Pons (tissue), 1 donor: ENCODE data around the gene SPACA9.

Experiments
- DNase-seq: peaks from one replicate; pipeline ENCODE4 v3.0.0-alpha.2; 2016; ENCODE audit warnings: low spot score

SPACA9 gene

GRCh38 chr9:132878695-132879456 is at the start of gene SPACA9:
SPACA9 (plus strand) TSS chr9:132878898; CDS start chr9:132883948, 5,050 bp downstream.
- no peak for DNase-seq

- DNase-seq = no peak
These were observed 46.4 kb upstream of the SPACA9 start for GRCh38 chr9:132832171-132832881.

DNA sequence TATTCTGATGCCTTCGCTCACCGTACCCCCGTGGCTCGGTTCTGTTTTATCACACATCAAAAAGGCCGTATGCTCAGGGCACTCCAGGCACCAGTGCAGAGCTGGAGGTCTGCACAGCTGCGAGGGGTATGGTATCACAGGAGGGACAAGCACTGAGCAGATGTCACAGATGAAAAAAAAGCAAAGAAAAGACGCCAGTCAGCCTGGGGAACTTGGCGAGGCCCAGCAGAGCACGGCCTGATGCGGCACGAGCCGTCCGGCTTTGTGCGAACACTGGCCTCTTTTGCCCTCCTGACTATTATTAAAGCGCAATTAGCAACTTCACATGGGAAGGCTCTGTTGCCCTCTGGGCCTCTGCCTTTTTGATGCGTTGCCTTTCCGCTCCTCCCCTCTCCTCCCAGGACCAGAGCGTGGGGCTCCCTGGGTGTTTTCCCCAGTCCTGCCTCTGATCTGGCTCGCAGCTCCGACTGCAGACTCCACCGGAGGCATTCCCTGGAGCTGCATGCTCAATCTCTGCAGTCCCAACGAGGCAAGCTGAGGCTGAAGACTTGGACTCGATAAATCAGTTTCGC is 45.1 kb upstream of the SPACA9 start:
- peak; percentile 1 for DNase-seq

DNA sequence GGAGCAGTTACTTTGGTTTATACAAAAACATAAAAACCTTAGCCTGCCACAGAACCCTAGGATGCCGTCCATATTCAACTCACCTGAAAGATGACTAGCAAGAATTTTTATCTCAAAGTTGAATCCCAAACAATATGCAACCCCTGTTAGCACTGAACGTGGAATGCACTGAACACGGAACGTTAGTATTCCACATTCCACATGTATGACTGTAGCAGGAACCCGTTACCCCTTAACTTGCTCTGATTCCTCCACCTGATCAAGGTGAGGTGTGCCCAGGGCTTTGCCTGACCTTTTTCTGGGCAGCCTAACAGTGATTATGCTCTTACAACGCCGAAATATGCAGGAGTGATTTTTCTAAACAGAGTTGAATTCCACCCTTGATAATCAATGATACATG is 44.4 kb upstream of the SPACA9 start:
- DNase-seq = no peak

GRCh38 chr9:132837501-132838286 is 41.0 kb upstream of the SPACA9 start:
- DNase-seq = no peak

DNA sequence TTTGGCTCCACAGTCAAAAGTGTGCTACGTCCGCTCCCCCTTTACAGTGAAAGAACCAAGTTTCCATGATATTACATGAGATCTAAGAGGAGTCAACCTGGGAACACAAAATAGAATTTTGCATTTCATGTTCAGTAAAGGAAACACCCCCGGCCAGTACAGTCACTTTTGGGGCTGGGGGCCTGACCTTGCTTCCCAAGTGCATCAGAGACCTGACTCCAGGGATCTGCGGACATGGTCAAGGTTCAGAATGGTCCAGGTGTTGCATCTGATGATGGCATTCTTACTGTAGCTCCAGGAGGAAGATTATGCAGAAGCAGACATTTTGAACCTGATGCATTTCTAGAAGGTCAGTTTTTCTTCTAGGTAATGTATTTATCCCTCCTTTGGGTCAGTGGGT is 40.4 kb upstream of the SPACA9 start:
- no peak for DNase-seq

- no peak for DNase-seq
These were observed 37.7 kb upstream of the SPACA9 start for GRCh38 chr9:132840980-132841379.

DNA sequence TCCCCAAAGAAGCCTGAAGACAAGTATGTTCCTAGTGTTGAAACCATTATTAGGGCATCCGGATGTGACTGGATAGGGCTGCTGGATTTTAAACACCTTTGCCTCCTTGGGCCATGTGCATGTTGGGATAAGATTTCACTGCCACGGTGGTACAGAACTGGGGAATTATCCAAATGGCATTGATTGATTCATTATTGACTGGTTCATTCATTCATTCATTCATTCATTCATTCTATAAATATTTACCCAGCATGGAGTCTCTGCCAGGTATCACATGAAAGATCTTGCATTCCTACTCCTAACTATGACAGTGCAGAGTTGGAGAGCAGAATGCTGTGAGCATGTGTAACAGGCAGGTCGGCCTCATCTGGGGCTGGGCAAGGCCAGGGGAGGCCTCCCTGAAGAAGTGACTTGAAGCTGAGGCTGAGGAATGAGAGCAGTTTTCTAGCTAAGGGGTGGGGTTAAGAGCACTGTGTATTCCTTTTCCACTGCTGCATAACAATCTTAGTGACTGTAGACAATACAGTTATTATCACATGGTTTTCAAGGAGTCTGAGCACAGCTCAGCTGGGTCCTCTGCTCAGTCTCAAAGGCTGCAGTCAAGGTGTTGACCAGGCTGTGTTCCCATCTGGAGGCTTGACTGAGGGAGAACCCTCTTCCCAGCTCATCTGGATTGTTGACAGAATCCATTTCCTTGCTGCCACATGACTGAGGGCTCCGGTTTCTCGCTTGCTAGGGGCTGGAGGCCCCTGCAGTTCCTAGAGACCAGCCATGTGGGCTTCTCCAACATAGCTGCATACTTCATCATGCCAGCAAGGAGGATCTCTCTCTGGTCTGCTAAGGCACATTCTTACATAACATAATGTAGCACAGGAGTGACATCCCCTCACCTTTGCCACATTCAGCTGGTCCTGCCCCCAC is 36.3 kb upstream of the SPACA9 start:
- DNase-seq = no peak

DNA sequence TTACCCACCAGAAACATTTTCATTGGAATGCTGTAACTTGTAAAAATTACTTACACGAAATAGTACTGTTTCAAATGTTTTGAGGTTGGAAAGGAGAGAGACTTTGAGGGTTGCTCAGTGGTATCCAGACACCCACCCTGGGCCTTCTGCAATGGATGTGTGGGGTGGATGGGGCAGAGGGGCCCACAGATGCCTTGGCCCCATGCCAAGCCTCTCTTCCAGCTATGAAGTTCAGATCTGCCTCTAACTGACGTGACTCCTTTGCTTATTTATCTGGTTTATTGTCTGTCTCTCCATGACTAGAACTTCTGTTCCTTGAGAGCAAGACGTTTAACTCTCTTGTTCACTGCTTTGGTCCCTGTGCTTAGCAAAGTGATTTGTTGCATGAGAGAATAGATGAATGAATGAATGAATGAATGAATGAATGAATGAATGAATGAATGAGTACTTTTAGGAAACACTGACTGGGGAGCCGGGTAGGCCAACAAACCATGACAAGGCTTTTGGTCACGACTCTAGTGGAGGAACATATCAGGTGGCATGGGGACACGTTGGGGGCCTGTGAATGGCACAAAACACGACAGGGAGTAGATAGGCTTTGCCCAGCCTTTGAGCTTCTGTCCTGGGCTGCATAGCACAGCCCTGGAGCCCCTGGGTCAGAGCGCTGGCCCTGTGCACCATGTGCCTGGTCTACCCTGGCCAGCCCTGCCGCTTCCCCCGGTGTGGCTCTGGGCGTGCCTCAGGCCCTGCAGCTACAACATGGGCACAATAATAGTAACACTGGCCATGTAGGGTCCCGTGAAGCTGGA is 32.4 kb upstream of the SPACA9 start:
- DNase-seq = no peak

DNA sequence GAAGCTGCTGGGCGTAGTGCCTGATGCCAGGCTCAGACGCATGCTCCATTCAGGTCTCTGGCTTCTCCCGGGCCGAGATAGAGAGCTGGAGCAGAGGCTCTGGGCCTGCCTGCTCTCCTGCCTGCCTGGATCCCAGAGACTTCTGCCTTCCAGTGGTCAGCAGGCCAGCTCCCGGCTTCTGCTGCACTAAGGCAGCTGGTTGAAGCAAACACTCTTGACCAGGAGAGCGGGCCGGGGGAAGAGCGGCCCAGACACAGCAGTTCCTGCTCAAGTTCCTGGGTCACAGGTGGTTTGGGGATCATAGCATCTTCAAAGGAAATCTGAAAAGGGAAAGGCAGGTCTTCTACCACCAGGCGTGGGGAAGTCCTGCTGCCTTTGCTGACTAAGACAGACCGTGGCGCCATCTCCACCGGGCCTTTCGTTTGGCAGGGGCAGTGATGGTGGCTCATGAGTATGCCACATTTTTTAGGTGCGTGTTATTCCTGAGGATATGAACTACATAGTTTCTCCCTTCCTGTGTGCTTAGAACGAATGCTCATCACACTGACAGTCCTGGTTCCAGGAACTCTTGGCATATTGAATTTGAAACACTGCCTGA is 31.7 kb upstream of the SPACA9 start:
- DNase-seq = no peak

- DNase-seq = peak; percentile 43
These were observed 29.5 kb upstream of the SPACA9 start for GRCh38 chr9:132849185-132849706.

DNA sequence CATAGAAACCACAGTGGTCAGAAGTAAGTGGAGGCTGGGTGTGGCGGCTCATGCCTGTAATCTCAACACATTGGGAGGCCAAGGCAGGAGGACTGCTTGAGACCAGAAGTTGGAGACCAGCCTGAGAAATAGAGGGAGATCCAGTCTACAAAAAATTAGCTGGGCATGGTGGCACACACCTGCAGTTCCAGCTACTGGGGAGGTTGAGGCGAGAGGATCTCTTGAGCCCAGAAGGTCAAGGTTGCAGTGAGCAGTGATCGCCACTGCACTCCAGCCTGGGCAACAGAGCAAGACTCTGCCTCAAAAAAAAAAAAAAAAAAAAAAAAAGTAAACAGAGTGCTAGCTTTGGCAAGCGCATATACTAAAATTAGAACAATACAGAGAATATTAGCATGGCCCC is 25.2 kb upstream of the SPACA9 start:
- no peak for DNase-seq

- DNase-seq = no peak
These were observed 23.9 kb upstream of the SPACA9 start for GRCh38 chr9:132854832-132855231.

GRCh38 chr9:132855904-132856303 is 22.8 kb upstream of the SPACA9 start:
- DNase-seq = no peak

- DNase-seq = no peak
These were observed 21.7 kb upstream of the SPACA9 start for GRCh38 chr9:132857031-132857430.

- DNase-seq = no peak
These were observed 20.9 kb upstream of the SPACA9 start for GRCh38 chr9:132857616-132858342.

GRCh38 chr9:132858751-132859150 is 19.9 kb upstream of the SPACA9 start:
- DNase-seq = no peak

GRCh38 chr9:132861666-132862065 is 17.0 kb upstream of the SPACA9 start:
- DNase-seq = no peak

GRCh38 chr9:132862533-132862932 is 16.2 kb upstream of the SPACA9 start:
- DNase-seq = no peak
